ENCODE data around the gene GPR183. TPM values are rescaled to one million over a fixed set of nuclear protein-coding genes. Genes with fewer than 3 reads are reported as not detected.

The GPR183 gene
- total and polyA plus RNA-seq, 2 of the 8 experiments (the other 6 are each of a cell fraction or from before 2014, with no cell fraction given): not detected

DNA sequence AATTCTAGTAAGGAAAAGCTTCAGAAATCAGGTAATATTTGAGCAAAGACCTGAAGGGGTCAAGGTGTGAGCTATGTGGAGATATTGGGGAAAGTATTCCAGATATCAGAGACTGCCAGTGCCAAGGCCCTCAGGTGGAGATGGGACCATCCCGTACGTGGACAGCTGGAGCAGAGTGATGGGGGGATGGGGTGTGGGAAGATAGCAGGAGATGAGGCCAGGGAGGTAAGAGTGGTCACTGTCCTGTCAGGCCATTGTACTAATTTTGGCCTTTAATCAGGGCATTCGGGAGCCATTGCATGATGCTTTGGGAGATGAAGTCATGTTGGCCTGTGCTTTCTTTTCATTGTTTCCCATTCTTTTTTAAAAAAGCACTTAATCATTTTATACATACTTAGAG, 36.0 kb downstream of the GPR183 start (continued):
- no peak for TF ChIP-seq CBX5 (IDR thresholded peaks at IDR 0.05; ENCODE audit: low read depth, low read length)
- TF ChIP-seq SRF (IDR thresholded peaks at IDR 0.05; ENCODE audit: low read depth, low read length): no peak
- TF ChIP-seq CHD2 (IDR thresholded peaks at IDR 0.05; ENCODE audit: low read length): no peak
- no peak for TF ChIP-seq EGR1 (IDR thresholded peaks at IDR 0.05; ENCODE audit: borderline replicate concordance, low read depth, low read length)
- no peak for TF ChIP-seq BCL11A (IDR thresholded peaks at IDR 0.05; ENCODE audit: low read depth in 2 of 2, low read length in 2 of 2)
- TF ChIP-seq RAD21 (IDR thresholded peaks at IDR 0.05 in 1 of 2, conservative IDR thresholded peaks at IDR 0.05 in 1 of 2; ENCODE audit: low read depth in 2 of 2, low read length in 2 of 2): no peak
- TF ChIP-seq SIX5 (IDR thresholded peaks at IDR 0.05; ENCODE audit: low read depth, low read length): no peak
- TF ChIP-seq CTBP2 (IDR thresholded peaks at IDR 0.05; ENCODE audit: borderline replicate concordance, insufficient read depth, insufficient read length, low read length): no peak
